SK-N-SH (cell line): ENCODE measurements around the gene PIK3R5.

Experiments
- CTCF ChIP-seq: fragments of 200-600 bp; sonication (generic); IDR thresholded peaks from 2 replicates; pipeline ENCODE4 v1.6.1; 2017; ENCODE audit warnings: antibody characterized with exemption, mild to moderate bottlenecking, moderate library complexity
- ELF1 ChIP-seq: IDR thresholded peaks from 2 replicates; pipeline ENCODE4 v1.4.0; 2012
- EZH2phosphoT487 ChIP-seq: fragments of 200-600 bp; sonication (generic); IDR thresholded peaks from 2 replicates; pipeline ENCODE4 v1.6.1; 2017; ENCODE audit warnings: low read depth, mixed run types, mild to moderate bottlenecking, antibody characterized with exemption, moderate library complexity, borderline replicate concordance
- FOXM1 ChIP-seq: IDR thresholded peaks from 2 replicates; pipeline ENCODE4 v1.4.0; 2012; ENCODE audit warnings: low read depth, mild to moderate bottlenecking
- GATA2 ChIP-seq: sonication (generic); formaldehyde crosslinking; IDR thresholded peaks from 2 replicates; pipeline ENCODE4 v1.5.0; 2020; ENCODE audit warnings: mild to moderate bottlenecking, missing genetic modification reagents
- JUND ChIP-seq: IDR thresholded peaks from 2 replicates; pipeline ENCODE4 v1.4.0; 2012
- MAX ChIP-seq: IDR thresholded peaks from 2 replicates; pipeline ENCODE4 v1.4.0; 2012; ENCODE audit warnings: low read depth
- MEF2A ChIP-seq: IDR thresholded peaks from 2 replicates; pipeline ENCODE4 v1.4.0; 2012; ENCODE audit warnings: low read depth, borderline replicate concordance
- PBX3 ChIP-seq: IDR thresholded peaks from 2 replicates; pipeline ENCODE4; 2012
- TAF1 ChIP-seq: IDR thresholded peaks from 2 replicates; pipeline ENCODE4 v1.6.1; 2012; ENCODE audit warnings: low read depth, mild to moderate bottlenecking, low read length, moderate library complexity, borderline replicate concordance
- USF2 ChIP-seq: fragments of 150-350 bp; IDR thresholded peaks from 2 replicates; pipeline ENCODE4 v1.6.1; 2017; ENCODE audit warnings: antibody characterized with exemption, low read length, low read depth, borderline replicate concordance
- TF ChIP-seq, protein P1 (sequence below): fragments of 150-350 bp; IDR thresholded peaks from 2 replicates; pipeline ENCODE4 v1.6.1; 2016; ENCODE audit warnings: mild to moderate bottlenecking, low read depth, low read length
- TF ChIP-seq, protein P2 (sequence below): IDR thresholded peaks from 2 replicates; pipeline ENCODE4 v1.6.1; 2012; ENCODE audit warnings: mild to moderate bottlenecking, low read depth, low read length, moderate library complexity

DNA sequence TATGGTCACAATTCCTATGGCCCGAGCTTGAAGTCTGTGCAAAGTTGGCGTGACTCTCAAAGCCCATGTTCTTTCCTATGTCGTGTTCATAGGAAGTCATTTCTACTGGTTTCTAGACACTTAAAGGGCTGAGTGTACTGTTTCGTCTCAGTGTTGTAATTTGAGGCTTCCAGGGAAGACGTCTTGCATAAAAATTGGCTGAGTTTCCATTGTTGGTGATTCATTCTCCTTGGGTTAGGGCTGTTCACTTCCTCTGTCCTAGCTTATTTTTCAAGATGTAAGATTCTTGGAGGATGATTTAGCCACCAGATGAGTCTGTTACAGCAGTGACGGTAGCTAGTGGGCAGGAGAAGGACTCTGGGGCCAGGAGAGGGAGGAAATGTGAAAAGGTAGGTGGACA is 43.1 kb downstream of the PIK3R5 start:
- TF ChIP-seq CTCF = no peak
- no peak for TF ChIP-seq TAF1
- TF ChIP-seq ELF1 = no peak
- no peak for TF ChIP-seq MEF2A
- TF ChIP-seq, protein P1, sequence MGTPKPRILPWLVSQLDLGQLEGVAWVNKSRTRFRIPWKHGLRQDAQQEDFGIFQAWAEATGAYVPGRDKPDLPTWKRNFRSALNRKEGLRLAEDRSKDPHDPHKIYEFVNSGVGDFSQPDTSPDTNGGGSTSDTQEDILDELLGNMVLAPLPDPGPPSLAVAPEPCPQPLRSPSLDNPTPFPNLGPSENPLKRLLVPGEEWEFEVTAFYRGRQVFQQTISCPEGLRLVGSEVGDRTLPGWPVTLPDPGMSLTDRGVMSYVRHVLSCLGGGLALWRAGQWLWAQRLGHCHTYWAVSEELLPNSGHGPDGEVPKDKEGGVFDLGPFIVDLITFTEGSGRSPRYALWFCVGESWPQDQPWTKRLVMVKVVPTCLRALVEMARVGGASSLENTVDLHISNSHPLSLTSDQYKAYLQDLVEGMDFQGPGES = no peak
- no peak for TF ChIP-seq GATA2 (CRISPR knock-in tag)
- no peak for TF ChIP-seq USF2
- no peak for TF ChIP-seq MAX
- TF ChIP-seq, protein P2, sequence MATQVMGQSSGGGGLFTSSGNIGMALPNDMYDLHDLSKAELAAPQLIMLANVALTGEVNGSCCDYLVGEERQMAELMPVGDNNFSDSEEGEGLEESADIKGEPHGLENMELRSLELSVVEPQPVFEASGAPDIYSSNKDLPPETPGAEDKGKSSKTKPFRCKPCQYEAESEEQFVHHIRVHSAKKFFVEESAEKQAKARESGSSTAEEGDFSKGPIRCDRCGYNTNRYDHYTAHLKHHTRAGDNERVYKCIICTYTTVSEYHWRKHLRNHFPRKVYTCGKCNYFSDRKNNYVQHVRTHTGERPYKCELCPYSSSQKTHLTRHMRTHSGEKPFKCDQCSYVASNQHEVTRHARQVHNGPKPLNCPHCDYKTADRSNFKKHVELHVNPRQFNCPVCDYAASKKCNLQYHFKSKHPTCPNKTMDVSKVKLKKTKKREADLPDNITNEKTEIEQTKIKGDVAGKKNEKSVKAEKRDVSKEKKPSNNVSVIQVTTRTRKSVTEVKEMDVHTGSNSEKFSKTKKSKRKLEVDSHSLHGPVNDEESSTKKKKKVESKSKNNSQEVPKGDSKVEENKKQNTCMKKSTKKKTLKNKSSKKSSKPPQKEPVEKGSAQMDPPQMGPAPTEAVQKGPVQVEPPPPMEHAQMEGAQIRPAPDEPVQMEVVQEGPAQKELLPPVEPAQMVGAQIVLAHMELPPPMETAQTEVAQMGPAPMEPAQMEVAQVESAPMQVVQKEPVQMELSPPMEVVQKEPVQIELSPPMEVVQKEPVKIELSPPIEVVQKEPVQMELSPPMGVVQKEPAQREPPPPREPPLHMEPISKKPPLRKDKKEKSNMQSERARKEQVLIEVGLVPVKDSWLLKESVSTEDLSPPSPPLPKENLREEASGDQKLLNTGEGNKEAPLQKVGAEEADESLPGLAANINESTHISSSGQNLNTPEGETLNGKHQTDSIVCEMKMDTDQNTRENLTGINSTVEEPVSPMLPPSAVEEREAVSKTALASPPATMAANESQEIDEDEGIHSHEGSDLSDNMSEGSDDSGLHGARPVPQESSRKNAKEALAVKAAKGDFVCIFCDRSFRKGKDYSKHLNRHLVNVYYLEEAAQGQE = no peak
- TF ChIP-seq JUND = peak; percentile 49; the same call in 1 of the 2 replicates
- peak; percentile 18; the same call in 1 of the 2 replicates for TF ChIP-seq PBX3
- TF ChIP-seq FOXM1 = no peak
- no peak for TF ChIP-seq EZH2phosphoT487
